H1 (cell line): ENCODE data around the gene SRSF7. TPM values are rescaled to one million over a fixed set of nuclear protein-coding genes. Genes with fewer than 3 reads are reported as not detected.

ENCODE experiments used
- CTBP2 ChIP-seq: IDR thresholded peaks from 2 replicates; pipeline ENCODE4 v1.7.0; 2011; ENCODE audit warnings: borderline replicate concordance, mild to moderate bottlenecking, moderate library complexity, mixed read lengths, low read length; ENCODE audit not compliant: insufficient read depth, insufficient read length
- EZH2 ChIP-seq: fragments of 200-600 bp; sonication (generic); IDR thresholded peaks from 2 replicates; pipeline ENCODE4 v1.7.1; 2012; ENCODE audit warnings: low read depth, mild to moderate bottlenecking, moderate library complexity, low read length, inconsistent platforms; ENCODE audit not compliant: severe bottlenecking
- SP2 ChIP-seq: IDR thresholded peaks from 2 replicates; pipeline ENCODE4 v1.6.1; 2012; ENCODE audit warnings: mild to moderate bottlenecking, low read length, inconsistent platforms
- SP4 ChIP-seq: IDR thresholded peaks from 2 replicates; pipeline ENCODE4 v1.6.1; 2012; ENCODE audit warnings: low read length, inconsistent platforms
- polyA plus RNA-seq, 7 experiments: library from polyadenylated mRNA; depleted of rRNA in 3 of 7; stranded (reverse) in 5 of 7; unstranded in 2 of 7; fragments of >200 nt in 5 of 7; fragments of 200-250 nt in 2 of 7; gene quantifications; 1 replicate in 5 of 7; 2 replicates in 1 of 7; 4 replicates in 1 of 7; pipeline versions ENCODE4 v1.2.1 to v1.2.3, GENCODE V29; 2011 to 2013; ENCODE audit warnings: missing spikeins in 2 of 7, mixed read lengths in 2 of 7
- total RNA-seq: library from RNA; stranded (reverse); fragmentation: NEBNext Ultra II Directional; extraction: Animal tissue kit (Norgen Biotek cat#: 25700); gene quantifications from 2 replicates; pipeline ENCODE4 v1.2.1, GENCODE V29; 2021

Gene SRSF7
- total and polyA plus RNA-seq, 2 of the 8 experiments (the other 6 are each of a cell fraction or from before 2014, with no cell fraction given) = 370 to 415 TPM

DNA sequence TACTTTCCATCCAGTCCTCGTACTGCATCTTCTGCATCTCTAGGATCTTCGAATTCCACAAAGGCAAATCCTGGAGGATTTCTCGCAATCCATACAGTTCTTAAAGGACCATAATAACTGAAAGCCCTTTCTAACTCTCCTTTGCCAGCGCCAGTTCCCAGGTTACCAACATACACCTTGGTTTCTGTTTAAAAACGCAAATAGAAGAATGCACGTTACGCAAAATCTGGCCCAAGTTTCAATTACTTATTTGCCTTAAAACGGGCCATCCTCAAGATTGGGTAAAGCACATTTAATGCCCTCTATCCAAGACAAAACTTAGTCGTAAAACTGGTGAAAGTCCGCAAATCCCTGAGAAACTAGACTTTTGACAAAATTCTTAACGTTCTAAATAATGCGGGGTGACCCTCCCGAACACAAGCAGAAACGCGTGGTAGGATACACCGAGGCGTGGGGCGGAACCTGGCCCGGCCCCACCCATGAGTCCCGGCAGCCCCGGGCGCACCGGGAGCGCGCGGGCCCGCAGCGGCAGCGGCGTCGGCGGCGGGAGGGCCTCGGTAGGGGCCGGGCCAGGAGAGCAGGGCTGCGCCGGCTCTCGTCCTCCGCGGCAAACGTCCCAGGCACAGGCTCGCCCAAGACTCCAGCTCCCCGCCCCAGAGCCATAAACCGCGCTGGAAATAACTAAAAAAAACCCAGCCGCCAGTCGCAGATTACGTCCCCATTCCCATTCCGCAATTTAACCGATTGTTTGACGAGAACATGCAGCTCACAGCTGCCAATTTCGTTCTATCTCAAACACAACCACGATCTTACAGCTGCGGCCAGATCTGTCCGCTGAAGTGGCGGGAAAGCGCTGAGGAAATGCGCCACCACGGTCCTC lies 910 bp downstream of the SRSF7 start (continued):
- TF ChIP-seq EZH2 (no peak), SP2 (no peak), SP4 (0 out of 2 replicates have a peak, but pooled peaks have one; percentile 11), CTBP2 (no peak)
- TF ChIP-seq, all 59 proteins: peak for 6
